Type B pancreatic cell (in vitro differentiated cells): Measurements from ENCODE around the gene AK2. TPM values are rescaled to one million over a fixed set of nuclear protein-coding genes. Genes with fewer than 3 reads are reported as not detected.

ENCODE experiments used
- DNase-seq: peaks from one replicate; pipeline ENCODE4 v3.0.0; 2021; ENCODE audit warnings: mixed read lengths; ENCODE audit not compliant: unreplicated experiment; ENCODE audit errors: extremely low spot score
- H3K27ac Mint-ChIP-seq: 2 replicates; pipeline ENCODE4 v1.8.0; 2021; ENCODE audit warnings: mild to moderate bottlenecking, mixed read lengths
- H3K27me3 Mint-ChIP-seq: 2 replicates; pipeline ENCODE4 v1.8.0; 2021; ENCODE audit warnings: mixed read lengths
- H3K36me3 Mint-ChIP-seq: 2 replicates; pipeline ENCODE4 v1.8.0; 2021; ENCODE audit warnings: mixed read lengths
- H3K4me1 Mint-ChIP-seq: one replicate; pipeline ENCODE4 v1.8.0; 2021; ENCODE audit warnings: mixed read lengths; ENCODE audit not compliant: unreplicated experiment
- H3K4me3 Mint-ChIP-seq: 2 replicates; pipeline ENCODE4 v1.8.0; 2021; ENCODE audit warnings: mild to moderate bottlenecking, mixed read lengths
- H3K9me3 Mint-ChIP-seq: 2 replicates; pipeline ENCODE4 v1.8.0; 2021; ENCODE audit warnings: mixed read lengths
- CTCF ChIP-seq: fragments of 200-600 bp; sonication (generic); conservative IDR thresholded peaks from 2 replicates; pipeline ENCODE4 v1.5.0; 2021; ENCODE audit warnings: antibody characterized with exemption, mild to moderate bottlenecking
- total RNA-seq: library from RNA; stranded (reverse); gene quantifications from 2 replicates; pipeline ENCODE4 v1.2.1, GENCODE V29; 2021; ENCODE audit warnings: low replicate concordance

AK2 gene
- total RNA-seq, 1 donor from 2014 or later: 140 TPM

GRCh38 chr1:33005117-33005837, 31.4 kb downstream of the AK2 start:
- Mint-ChIP-seq H3K4me3 (peak overlapping the region; percentile 13), H3K27ac (no peak overlapping the region), H3K27me3 (no peaks in the 10 kb centered on the region), H3K9me3 (no peaks in the 10 kb centered on the region), H3K36me3 (peaks cover 17% of the 10 kb centered on the region), H3K4me1 (peaks cover 51% of the 10 kb centered on the region)
- DNase-seq: no peak
- TF ChIP-seq CTCF: no peak

GRCh38 chr1:33004613-33005012, 32.1 kb downstream of the AK2 start:
- peaks cover 52% of the 10 kb centered on the region for H3K4me1 Mint-ChIP-seq
- H3K4me3 Mint-ChIP-seq: no peak overlapping the region
- H3K27me3 Mint-ChIP-seq: no peaks in the 10 kb centered on the region
- no peak overlapping the region for H3K27ac Mint-ChIP-seq
- H3K9me3 Mint-ChIP-seq: no peaks in the 10 kb centered on the region
- no peak for DNase-seq
- no peak for TF ChIP-seq CTCF
- H3K36me3 Mint-ChIP-seq: peaks cover 17% of the 10 kb centered on the region

- H3K4me1 Mint-ChIP-seq: peaks cover 46% of the 10 kb centered on the region
- peaks cover 14% of the 10 kb centered on the region for H3K36me3 Mint-ChIP-seq
- no peak for DNase-seq
- no peak overlapping the region for H3K4me3 Mint-ChIP-seq
- no peaks in the 10 kb centered on the region for H3K27me3 Mint-ChIP-seq
- H3K9me3 Mint-ChIP-seq: no peaks in the 10 kb centered on the region
- no peak overlapping the region for H3K27ac Mint-ChIP-seq
- TF ChIP-seq CTCF: no peak
These were observed 33.0 kb downstream of the AK2 start for GRCh38 chr1:33003657-33004056.

GRCh38 chr1:33002006-33002405, 34.7 kb downstream of the AK2 start:
- Mint-ChIP-seq H3K36me3 (peaks cover 4% of the 10 kb centered on the region), H3K9me3 (no peaks in the 10 kb centered on the region), H3K4me3 (no peak overlapping the region), H3K27ac (no peak overlapping the region), H3K27me3 (no peaks in the 10 kb centered on the region), H3K4me1 (peaks cover 47% of the 10 kb centered on the region)
- TF ChIP-seq CTCF: no peak
- no peak for DNase-seq

- peaks cover 3% of the 10 kb centered on the region for H3K36me3 Mint-ChIP-seq
- no peak overlapping the region for H3K27ac Mint-ChIP-seq
- H3K9me3 Mint-ChIP-seq: no peaks in the 10 kb centered on the region
- peaks cover 48% of the 10 kb centered on the region for H3K4me1 Mint-ChIP-seq
- no peak overlapping the region for H3K4me3 Mint-ChIP-seq
- DNase-seq: no peak
- TF ChIP-seq CTCF: peak; percentile 36
- no peaks in the 10 kb centered on the region for H3K27me3 Mint-ChIP-seq
These were observed 35.4 kb downstream of the AK2 start for GRCh38 chr1:33001282-33001681.
